Activated CD4-positive, alpha-beta memory T cell treated with anti-CD3 and anti-CD28 coated beads, Interleukin-2, amount 10 ng/mL, durations not matched to agents 7 days and 5 days (primary cell): Measurements from ENCODE around the gene RAD23B. TPM values are rescaled to one million over a fixed set of nuclear protein-coding genes. Genes with fewer than 3 reads are reported as not detected.

Experiments
- CTCF ChIA-PET: fragments of 350-600 bp; sonication (Branson Sonifier 250); formaldehyde crosslinking; loops from one replicate; lab custom pipeline; 2021; ENCODE audit warnings: antibody characterized with exemption, inconsistent platforms; lab: Charles Lee
- POLR2A ChIA-PET: fragments of 350-600 bp; sonication (Branson Sonifier 250); formaldehyde crosslinking; loops from one replicate; lab custom pipeline; 2021; ENCODE audit warnings: antibody characterized with exemption; lab: Charles Lee
- DNase-seq: peaks from one replicate; pipeline ENCODE4 v3.0.0-alpha.2; 2020
- H3K27ac Mint-ChIP-seq: one replicate; pipeline ENCODE4 v1.8.0; 2021; ENCODE audit warnings: mild to moderate bottlenecking, mixed read lengths
- H3K27me3 Mint-ChIP-seq: one replicate; pipeline ENCODE4 v1.8.0; 2021; ENCODE audit warnings: mixed read lengths
- H3K36me3 Mint-ChIP-seq: one replicate; pipeline ENCODE4 v1.8.0; 2021; ENCODE audit warnings: low read depth, mixed read lengths
- H3K4me1 Mint-ChIP-seq: one replicate; pipeline ENCODE4 v1.8.0; 2021; ENCODE audit warnings: mixed read lengths
- H3K4me3 Mint-ChIP-seq: one replicate; pipeline ENCODE4 v1.8.0; 2021; ENCODE audit warnings: mild to moderate bottlenecking, mixed read lengths
- H3K9me3 Mint-ChIP-seq: one replicate; pipeline ENCODE4 v1.8.0; 2021; ENCODE audit warnings: mixed read lengths
- total RNA-seq, 2 experiments: library from RNA; stranded (reverse); gene quantifications; one replicate each; pipeline ENCODE4 v1.2.3, GENCODE V29; 2021

Gene RAD23B
- total RNA-seq, 2 experiments from 2014 or later = 89.4 to 91.0 TPM

GRCh38 chr9:107351382-107352045 is 68.4 kb downstream of the RAD23B start:
- H3K36me3 Mint-ChIP-seq = no peaks in the 10 kb centered on the region
- H3K4me3 Mint-ChIP-seq = no peak overlapping the region
- CTCF ChIA-PET = interaction anchor here (0.6 kb wide), 1 partner anchor 42 kb away, joined by 4 read pairs; no protein-coding TSS in a partner anchor
- no peak overlapping the region for H3K27ac Mint-ChIP-seq
- H3K27me3 Mint-ChIP-seq = peaks cover 7% of the 10 kb centered on the region
- no peaks in the 10 kb centered on the region for H3K4me1 Mint-ChIP-seq
- DNase-seq = no peak
- no peaks in the 10 kb centered on the region for H3K9me3 Mint-ChIP-seq
- POLR2A ChIA-PET = no interaction called here

- Mint-ChIP-seq H3K9me3 (no peaks in the 10 kb centered on the region), H3K36me3 (no peaks in the 10 kb centered on the region)
- CTCF ChIA-PET = interaction anchor here (0.7 to 1.1 kb wide), 2 partner anchors 14 to 90 kb away, joined by 4 to 5 read pairs; no protein-coding TSS in a partner anchor
These were observed 72.3 kb downstream of the RAD23B start for GRCh38 chr9:107355394-107355793.

GRCh38 chr9:107358986-107359385 is 75.9 kb downstream of the RAD23B start:
- Mint-ChIP-seq H3K4me3 (no peak overlapping the region), H3K4me1 (no peaks in the 10 kb centered on the region), H3K36me3 (no peaks in the 10 kb centered on the region), H3K27ac (no peak overlapping the region), H3K9me3 (no peaks in the 10 kb centered on the region), H3K27me3 (no peaks in the 10 kb centered on the region)
- DNase-seq = no peak
- POLR2A ChIA-PET = no interaction called here
- CTCF ChIA-PET = no interaction called here

More at GRCh38 chr9:107355394-107355793, 72.3 kb downstream of the RAD23B start:
- POLR2A ChIA-PET = no interaction called here
- Mint-ChIP-seq H3K27me3 (peaks cover 7% of the 10 kb centered on the region), H3K4me1 (no peaks in the 10 kb centered on the region), H3K4me3 (no peak overlapping the region), H3K27ac (no peak overlapping the region)
- no peak for DNase-seq

- H3K36me3 Mint-ChIP-seq = no peaks in the 10 kb centered on the region
- POLR2A ChIA-PET = no interaction called here
- no peak overlapping the region for H3K27ac Mint-ChIP-seq
- no peaks in the 10 kb centered on the region for H3K4me1 Mint-ChIP-seq
- no peak overlapping the region for H3K4me3 Mint-ChIP-seq
- no peak for DNase-seq
- no peaks in the 10 kb centered on the region for H3K27me3 Mint-ChIP-seq
- CTCF ChIA-PET = no interaction called here
- H3K9me3 Mint-ChIP-seq = no peaks in the 10 kb centered on the region
These were observed 77.0 kb downstream of the RAD23B start for GRCh38 chr9:107360098-107360497.

- POLR2A ChIA-PET = no interaction called here
- no peak for DNase-seq
- Mint-ChIP-seq H3K27ac (no peak overlapping the region), H3K9me3 (no peaks in the 10 kb centered on the region), H3K4me1 (no peaks in the 10 kb centered on the region), H3K27me3 (no peaks in the 10 kb centered on the region), H3K4me3 (no peak overlapping the region), H3K36me3 (no peaks in the 10 kb centered on the region)
- CTCF ChIA-PET = no interaction called here
These were observed 78.7 kb downstream of the RAD23B start for GRCh38 chr9:107361816-107362215.

GRCh38 chr9:107363516-107364152 is 80.6 kb downstream of the RAD23B start:
- Mint-ChIP-seq H3K27ac (no peak overlapping the region), H3K4me3 (no peak overlapping the region), H3K4me1 (no peaks in the 10 kb centered on the region), H3K9me3 (no peaks in the 10 kb centered on the region), H3K36me3 (no peaks in the 10 kb centered on the region), H3K27me3 (no peaks in the 10 kb centered on the region)
- ChIA-PET POLR2A (no interaction called here), CTCF (no interaction called here)
- no peak for DNase-seq

GRCh38 chr9:107367727-107368502 is 84.8 kb downstream of the RAD23B start:
- H3K36me3 Mint-ChIP-seq = no peaks in the 10 kb centered on the region
- H3K27me3 Mint-ChIP-seq = peaks cover under 1% of the 10 kb centered on the region
- ChIA-PET POLR2A (no interaction called here), CTCF (no interaction called here)
- no peak overlapping the region for H3K27ac Mint-ChIP-seq
- H3K4me1 Mint-ChIP-seq = no peaks in the 10 kb centered on the region
- no peaks in the 10 kb centered on the region for H3K9me3 Mint-ChIP-seq
- H3K4me3 Mint-ChIP-seq = no peak overlapping the region
- DNase-seq = no peak

GRCh38 chr9:107368696-107369095 is 85.6 kb downstream of the RAD23B start:
- CTCF ChIA-PET = no interaction called here
- POLR2A ChIA-PET = no interaction called here

GRCh38 chr9:107373809-107374208 is 90.7 kb downstream of the RAD23B start:
- DNase-seq = no peak
- Mint-ChIP-seq H3K27ac (no peak overlapping the region), H3K36me3 (no peaks in the 10 kb centered on the region), H3K27me3 (peaks cover 3% of the 10 kb centered on the region), H3K4me1 (no peaks in the 10 kb centered on the region), H3K4me3 (no peak overlapping the region), H3K9me3 (no peaks in the 10 kb centered on the region)
- ChIA-PET POLR2A (no interaction called here), CTCF (no interaction called here)

More at GRCh38 chr9:107368696-107369095, 85.6 kb downstream of the RAD23B start:
- DNase-seq = no peak
- Mint-ChIP-seq H3K4me1 (no peaks in the 10 kb centered on the region), H3K9me3 (no peaks in the 10 kb centered on the region), H3K4me3 (no peak overlapping the region), H3K27ac (no peak overlapping the region), H3K36me3 (no peaks in the 10 kb centered on the region), H3K27me3 (peaks cover 3% of the 10 kb centered on the region)

GRCh38 chr9:107375001-107375400 is 91.9 kb downstream of the RAD23B start:
- no peaks in the 10 kb centered on the region for H3K36me3 Mint-ChIP-seq

GRCh38 chr9:107375651-107376369 is 92.7 kb downstream of the RAD23B start:
- no peaks in the 10 kb centered on the region for H3K4me1 Mint-ChIP-seq
- peaks cover 4% of the 10 kb centered on the region for H3K27me3 Mint-ChIP-seq
- no peaks in the 10 kb centered on the region for H3K9me3 Mint-ChIP-seq
- ChIA-PET POLR2A (no interaction called here), CTCF (no interaction called here)
- no peak overlapping the region for H3K4me3 Mint-ChIP-seq
- H3K36me3 Mint-ChIP-seq = no peaks in the 10 kb centered on the region
- DNase-seq = no peak
- H3K27ac Mint-ChIP-seq = no peak overlapping the region

More at GRCh38 chr9:107375001-107375400, 91.9 kb downstream of the RAD23B start:
- H3K27ac Mint-ChIP-seq = no peak overlapping the region
- no peaks in the 10 kb centered on the region for H3K9me3 Mint-ChIP-seq
- H3K4me3 Mint-ChIP-seq = no peak overlapping the region
- CTCF ChIA-PET = no interaction called here
- POLR2A ChIA-PET = no interaction called here
- H3K27me3 Mint-ChIP-seq = peaks cover 4% of the 10 kb centered on the region
- H3K4me1 Mint-ChIP-seq = no peaks in the 10 kb centered on the region
- DNase-seq = no peak

- peaks cover 4% of the 10 kb centered on the region for H3K27me3 Mint-ChIP-seq
- no peak overlapping the region for H3K4me3 Mint-ChIP-seq
- no peaks in the 10 kb centered on the region for H3K9me3 Mint-ChIP-seq
- no peak for DNase-seq
- no peak overlapping the region for H3K27ac Mint-ChIP-seq
- ChIA-PET CTCF (no interaction called here), POLR2A (no interaction called here)
- H3K36me3 Mint-ChIP-seq = no peaks in the 10 kb centered on the region
- no peaks in the 10 kb centered on the region for H3K4me1 Mint-ChIP-seq
These were observed 94.9 kb downstream of the RAD23B start for GRCh38 chr9:107378006-107378405.
